HG02642 (cell line): ENCODE data around the gene SUN1.
"Not testable (repeated sequence)": the region's sequence is repeated elsewhere in the genome, so short reads cannot be mapped to it uniquely, and the experiment has no call there.

Experiments
- ATAC-seq: cut with Tn5 transposase; IDR thresholded peaks from one replicate; pipeline ENCODE4 v1.9.1; 2021; ENCODE audit warnings: mild to moderate bottlenecking; ENCODE audit not compliant: unreplicated experiment, poor library complexity

The SUN1 gene

DNA sequence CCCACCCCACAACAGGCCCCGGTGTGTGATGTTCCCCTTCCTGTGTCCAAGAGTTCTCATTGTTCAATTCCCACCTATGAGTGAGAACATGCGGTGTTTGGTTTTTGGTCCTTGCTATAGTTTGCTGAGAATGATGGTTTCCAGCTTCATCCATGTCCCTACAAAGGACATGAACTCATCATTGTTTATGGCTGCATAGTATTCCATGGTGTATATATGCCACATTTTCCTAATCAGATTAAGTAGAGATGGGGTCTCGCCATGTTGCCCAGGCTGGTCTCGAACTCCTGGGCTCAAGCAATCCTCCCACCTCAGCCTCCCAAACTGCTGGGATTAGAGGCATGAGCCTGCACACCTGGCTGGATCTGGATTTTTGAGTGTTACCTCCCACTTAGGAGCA is 28.5 kb upstream of the SUN1 start:
- not testable (repeated sequence) for ATAC-seq

DNA sequence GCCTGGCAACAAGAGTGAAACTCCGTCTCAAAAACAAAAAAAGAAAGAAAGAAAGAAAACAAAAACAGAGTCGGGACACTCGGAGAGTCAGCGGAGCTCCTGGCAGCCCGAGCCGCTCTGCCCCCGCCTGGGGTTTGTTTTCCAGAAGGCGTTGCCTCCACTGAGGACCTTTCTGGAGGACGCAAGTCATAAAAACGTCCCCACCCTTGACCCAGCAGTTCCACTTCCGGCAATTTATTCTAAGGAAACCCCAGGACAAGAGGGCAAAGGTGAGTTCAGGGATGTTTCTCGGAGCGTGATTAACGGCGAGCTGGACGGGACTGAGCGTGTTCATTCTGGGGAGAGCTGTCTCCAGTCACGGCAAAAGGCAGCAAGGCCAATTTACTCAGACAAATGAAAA is 27.0 kb upstream of the SUN1 start:
- no peak for ATAC-seq

DNA sequence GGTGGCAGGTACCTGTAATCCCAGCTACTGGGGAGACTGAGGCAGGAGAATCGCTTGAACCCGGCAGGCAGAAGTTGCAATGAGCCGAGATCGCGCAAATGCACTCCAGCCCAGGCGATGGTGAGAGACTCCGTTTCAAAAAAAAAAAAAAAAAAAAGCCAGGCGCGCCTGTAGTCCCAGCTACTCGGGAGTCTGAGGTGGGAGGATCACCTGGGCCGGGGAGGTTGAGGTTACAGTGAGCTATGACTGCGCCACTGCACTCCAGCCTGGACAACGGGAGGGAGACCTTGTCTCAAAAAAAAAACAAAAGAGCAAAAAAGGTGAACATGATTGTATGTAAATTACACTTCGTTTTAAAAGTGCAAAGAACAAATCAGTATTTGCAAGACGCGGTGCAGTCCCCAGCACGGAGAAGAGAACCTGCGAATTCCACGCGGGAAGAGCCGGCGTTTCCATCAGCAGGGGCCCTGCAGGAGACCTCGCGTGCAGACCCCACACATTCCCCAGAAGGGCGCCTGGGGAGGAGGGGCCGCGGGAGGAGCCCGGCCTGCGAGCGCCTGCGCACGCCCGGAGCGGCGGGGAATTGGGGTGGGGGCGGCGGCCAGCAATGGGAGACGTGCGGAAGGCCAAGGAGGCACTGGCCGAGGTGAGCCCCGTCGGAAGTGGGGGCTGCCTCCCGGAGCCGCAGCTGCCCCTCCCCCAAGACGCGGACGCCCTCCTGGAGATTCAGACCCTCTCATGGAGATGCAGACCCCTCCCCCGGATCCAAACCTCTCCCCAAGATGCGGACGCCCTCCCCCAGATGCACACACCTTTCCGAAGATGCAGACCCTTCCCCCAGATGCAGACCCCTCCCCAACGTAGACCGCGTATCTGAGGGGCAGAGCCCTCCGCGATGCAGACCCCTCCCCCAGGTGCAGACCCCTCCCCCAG is 16.7 kb upstream of the SUN1 start:
- ATAC-seq = no peak

DNA sequence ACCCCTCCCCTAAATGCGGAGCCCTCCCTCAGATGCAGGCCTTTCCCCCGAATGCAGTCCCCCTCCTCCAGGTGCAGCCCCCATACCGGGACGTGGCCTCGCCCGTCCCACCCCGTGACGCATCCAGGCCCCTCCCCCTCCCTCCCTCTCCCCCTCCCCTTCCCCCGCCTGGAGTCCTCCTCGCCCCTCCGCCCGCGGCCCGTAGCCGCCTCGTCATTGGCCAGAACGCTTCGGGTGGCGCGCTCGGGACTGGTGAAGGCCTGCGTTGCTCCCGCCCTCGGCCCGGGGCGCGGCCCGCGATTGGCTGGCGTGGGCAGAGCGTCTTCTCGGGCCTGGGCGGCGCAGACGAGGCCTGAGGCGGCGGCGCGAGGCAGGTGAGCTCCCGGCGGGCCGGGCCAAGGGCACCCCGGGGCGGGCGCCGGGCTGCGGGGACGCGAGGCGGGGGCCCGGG is 16.0 kb upstream of the SUN1 start:
- ATAC-seq = peak; percentile 95

DNA sequence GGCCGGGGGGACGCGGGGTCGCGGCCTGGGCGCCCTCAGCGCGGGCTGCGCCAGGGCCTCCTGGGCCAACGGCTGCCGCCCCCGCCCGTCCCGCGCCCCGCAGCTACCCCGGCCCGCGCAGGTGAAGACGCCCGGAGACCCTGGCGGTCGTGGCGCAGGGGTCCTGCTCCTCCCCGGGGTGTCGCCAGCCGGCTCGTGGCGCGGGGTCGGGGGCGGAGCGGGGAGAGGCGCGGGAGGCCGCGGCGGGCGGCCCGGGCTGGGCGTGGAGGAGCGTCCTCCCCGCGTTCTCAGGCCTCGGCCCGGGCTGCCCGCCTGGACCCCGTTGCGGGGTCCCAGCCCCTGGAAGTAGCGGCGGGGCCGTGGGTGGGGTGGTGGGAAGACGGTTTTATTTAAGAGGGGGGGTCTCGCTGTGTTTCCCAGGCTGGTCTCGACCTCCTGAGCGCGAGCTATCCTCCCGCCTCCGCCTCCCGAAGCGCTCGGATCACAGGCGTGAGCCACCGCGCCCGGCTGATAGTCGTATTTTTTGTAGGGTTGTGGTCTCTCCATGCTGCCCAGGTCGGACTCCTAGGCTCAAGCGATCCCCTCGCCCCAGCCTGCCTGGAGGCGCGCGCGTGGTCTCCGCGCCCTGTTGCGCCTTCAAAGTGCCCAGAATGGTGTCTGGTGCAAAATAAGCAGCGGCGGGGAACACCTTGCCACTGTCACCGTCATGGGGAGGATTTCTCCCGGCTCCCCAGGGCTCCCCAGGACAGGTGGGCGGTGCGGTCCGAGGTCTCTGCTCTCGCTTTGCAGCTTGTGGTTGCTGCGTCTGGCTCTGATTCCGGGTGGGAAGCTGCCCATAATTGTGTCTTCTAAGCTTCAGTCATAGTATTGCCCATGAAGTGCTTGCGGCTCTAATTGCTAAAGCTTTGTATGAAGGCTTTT is 15.3 kb upstream of the SUN1 start:
- peak; percentile 17 for ATAC-seq

DNA sequence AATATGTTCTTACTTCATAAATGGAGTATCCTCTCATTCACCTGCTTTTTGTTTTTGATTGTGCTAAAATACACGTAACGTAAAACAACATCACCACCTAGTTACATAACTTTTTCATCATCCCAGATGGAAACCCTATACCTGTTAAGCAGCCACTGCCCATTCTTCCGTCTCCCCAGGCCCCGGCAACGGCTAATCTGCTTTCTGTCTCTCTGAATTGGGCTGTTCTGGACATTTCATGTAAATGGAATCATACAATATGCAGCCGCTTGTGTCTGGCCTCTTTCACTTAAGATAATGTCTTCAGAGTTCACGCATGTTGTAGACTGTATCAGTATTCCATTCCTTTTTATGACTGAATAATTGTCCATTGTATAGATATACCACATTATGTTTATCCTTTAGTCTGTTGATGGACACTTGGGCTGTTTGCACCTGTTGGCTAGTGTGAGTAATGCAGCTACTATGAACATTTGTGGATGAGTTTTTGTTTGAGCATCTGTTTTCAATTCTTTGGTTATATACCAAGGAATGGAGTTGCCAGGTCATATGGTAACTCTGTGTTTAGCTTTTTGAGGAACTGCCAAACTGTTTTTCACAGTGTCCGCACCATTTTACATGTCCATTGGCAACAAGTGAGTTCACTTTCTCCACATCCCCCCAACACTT is 14.1 kb upstream of the SUN1 start:
- ATAC-seq = no peak

GRCh38 chr7:820341-820740 is 11.9 kb upstream of the SUN1 start:
- no peak for ATAC-seq

GRCh38 chr7:821688-822087 is 10.6 kb upstream of the SUN1 start:
- ATAC-seq = no peak

DNA sequence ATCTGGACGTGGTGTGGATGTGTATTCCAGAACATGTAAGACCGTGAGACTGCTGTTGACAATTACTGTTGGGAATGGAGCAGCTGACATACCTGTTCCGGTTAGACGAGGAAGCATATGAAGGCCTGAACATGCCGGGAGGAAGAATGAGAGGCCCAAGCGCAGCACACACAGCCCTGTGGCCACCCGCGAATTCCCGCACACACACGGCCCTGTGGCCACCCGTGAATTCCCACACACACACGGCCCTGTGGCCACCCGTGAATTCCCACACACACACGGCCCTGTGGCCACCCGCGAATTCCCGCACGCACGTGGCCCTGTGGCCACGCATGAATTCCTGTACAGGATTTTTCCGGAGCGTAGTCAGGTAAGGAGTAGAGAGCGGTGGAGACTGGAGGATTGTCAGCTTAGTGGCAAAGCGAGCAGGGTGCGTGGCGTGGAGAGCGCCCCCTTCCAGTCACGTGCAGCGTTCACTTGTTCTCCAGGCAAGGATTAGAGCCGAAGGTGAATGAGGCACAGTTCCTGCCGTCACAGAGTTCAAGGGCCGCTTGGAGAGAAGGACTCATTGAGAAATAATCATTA is 9.5 kb upstream of the SUN1 start:
- no peak for ATAC-seq

DNA sequence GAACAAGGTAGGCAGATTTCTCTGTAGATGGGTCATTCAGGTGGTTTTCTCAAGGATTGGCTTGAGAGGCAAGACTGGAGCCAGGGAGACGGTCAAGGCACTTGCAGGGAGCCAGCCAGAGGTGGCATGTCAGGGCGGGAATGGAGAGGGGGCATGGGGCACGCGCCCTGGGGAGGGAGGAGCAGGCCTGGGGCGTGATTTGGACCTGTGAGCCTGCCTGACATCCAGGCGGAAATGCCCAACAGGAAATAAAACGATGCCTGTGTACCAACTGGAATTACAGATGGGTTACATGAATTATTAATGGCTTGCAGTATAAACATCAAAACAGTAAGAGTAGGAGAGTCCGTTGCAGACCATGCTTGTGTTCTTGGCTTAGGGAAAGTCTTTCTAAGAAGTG is 8.6 kb upstream of the SUN1 start:
- no peak for ATAC-seq

DNA sequence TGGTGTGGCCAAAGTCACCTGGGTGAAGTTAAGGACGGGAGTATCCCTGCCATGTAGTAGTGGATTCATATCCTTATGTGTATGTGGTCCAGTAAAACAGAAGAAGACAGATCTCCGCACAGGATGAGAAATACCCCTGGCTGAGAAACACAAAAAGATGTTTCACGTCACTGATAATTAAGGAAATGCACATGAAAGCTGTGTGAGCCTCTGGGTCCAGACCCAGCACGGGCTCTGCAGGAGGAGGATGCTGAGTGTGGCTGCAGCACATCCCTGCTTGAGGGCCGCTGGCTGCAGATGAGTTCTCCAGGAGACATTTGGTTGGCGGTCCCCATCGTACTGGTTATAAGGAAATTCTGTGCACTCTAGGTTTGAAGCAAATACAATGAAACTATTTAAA is 8.2 kb upstream of the SUN1 start:
- ATAC-seq = no peak

DNA sequence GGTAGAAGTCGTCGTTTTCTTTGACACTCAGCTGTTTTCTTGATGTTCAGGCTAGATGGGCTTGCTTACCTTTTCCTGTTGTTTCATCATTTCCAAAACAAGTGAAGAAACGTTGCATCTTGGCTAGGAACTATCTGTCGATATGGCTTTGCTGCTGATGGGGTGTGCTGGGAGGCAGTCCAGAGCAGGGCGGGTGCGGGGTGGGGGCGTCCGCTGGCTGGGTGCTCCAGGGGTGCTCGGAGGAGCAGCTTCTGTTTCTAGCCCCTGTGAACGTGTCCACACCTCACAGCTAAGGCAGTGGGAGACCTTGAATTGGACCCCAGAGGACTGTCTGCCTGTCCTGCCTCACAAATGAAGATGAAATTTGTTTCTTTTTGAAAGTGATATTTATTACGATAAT is 7.6 kb upstream of the SUN1 start:
- ATAC-seq = no peak

- no peak for ATAC-seq
These were observed 6.9 kb upstream of the SUN1 start for GRCh38 chr7:825386-825785.

GRCh38 chr7:826230-826917 is 5.9 kb upstream of the SUN1 start:
- no peak for ATAC-seq

DNA sequence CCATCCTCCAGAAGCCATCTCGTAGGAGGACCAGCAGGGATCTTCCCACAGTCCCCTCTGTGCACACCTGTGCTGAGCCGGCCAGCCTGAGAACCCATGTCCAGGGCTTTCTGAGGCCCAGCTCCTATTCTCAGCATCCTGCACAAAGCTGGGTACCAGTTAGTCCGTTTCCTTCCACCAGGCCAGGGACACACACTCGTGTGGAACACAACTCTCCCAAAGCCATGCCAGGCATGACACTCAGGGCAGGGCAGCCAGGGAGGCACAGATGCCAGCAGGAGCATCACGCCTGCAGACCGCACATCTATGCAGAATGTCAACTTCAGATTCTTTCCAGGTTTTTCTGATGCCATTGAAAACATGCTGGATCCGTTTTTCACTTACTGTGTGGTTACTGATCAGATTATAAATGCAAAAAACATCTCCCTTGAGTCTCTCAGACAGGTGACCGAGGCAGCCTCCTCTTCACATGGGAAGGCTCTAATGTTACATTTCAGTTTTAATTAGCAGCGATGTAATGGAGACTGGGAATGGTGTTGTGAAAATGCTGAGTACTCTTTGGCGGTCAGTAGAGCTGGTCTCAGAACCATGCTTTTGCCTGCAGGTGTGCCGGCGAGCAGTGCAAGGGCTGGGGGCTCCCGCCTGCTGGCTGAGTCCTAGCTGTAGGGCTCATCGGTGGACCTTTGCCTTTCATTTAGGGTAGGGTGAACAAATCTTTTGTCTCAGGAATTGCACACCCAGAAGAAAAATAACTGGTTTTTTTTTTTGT is 3.3 kb upstream of the SUN1 start:
- ATAC-seq = no peak

DNA sequence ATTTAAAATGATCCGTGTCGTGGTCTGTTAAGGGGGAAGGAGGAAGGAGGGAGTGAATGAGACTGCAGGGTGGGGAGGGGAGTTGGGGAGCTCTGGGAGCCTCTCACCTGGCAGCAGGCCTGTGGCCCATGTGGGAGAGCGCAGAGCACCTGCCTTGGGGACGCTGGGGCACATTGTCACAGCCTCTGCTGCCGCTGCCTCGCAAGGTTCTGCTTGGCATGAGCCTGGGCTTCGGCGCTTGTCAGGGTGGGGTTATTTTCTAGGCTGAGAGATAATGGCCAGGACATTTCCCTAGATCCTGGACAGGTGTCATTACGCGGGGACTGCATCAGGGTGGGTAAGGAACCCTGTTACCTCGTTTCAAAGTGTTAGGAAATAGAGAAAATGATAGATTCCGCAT is 2.2 kb upstream of the SUN1 start:
- ATAC-seq = no peak

DNA sequence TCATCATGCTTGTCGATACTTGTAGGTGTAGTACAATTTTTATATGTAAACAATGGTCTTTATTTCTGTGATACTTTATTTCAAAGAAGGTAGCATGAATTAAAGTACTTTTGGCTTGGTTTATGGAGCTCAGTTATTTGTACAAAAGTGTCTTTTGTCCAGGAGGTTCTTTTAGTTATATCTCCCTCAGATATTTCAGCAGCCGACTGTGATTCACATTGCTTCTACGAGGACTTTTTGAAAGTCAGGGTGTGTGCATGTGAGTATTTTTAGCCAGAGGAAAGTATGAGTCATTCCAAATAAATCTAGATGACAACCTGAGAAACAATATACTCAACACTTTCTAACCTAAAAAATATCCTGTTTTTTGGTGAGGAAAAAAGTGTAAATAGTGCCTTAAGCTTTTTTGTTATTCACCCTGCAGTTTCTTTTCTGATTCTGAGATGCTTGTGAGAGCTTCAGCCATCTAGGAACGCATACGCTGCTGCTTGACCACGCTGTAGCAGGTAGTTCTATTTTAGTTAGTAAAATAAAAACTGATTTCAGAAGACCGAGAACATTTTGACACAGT is 595 bp upstream of the SUN1 start:
- no peak for ATAC-seq

GRCh38 chr7:832968-833424 is 720 bp downstream of the SUN1 start:
- no peak for ATAC-seq
